ENCODE data around the gene SPOCK2.

SPOCK2 gene

DNA sequence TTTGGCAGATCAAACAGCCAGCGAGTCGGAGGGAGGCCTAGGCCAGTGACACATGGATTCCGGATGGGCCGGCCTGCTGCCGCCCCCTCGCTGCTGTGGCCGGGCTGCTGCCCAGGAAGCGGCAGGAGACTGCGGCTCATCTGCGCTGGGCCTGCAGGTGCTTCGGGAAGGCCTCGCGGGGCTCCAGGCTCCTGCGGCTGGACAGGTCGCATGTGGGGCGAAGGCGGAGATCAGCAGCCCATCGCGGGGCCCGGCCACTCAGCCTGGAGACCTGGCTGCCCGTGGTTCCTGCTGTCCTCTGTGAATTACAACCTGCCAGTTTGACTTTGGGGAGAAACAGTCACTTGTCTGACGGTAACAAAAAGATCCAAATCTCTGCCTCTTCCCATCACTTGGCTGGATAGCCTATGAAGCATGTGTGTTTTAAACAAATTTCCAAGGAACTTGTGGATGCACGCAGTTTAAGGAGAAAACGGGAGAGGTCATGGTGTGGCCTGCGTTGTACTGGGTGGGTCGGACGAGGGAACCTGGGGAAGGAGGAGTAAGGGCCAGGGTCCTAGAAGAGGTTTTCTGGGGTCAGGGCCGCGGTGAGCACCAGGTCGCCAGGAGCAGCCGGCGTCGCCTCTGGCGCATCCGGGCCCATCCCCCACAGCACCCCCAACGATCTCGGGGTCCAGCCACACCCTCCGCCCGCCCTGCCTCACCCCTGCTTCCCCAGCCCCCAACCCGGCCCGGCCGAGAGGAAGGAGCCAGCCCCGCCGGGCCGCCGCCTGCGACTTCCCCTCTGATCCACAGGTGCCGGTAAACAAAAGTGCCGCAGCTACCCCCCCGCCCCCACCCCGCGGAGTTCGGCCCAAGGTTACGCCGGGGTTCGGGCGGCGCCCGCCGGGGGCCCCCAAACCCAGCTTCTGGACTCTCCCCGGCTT, 1.6 kb downstream of the SPOCK2 start:
- DNase-seq = no peak

DNA sequence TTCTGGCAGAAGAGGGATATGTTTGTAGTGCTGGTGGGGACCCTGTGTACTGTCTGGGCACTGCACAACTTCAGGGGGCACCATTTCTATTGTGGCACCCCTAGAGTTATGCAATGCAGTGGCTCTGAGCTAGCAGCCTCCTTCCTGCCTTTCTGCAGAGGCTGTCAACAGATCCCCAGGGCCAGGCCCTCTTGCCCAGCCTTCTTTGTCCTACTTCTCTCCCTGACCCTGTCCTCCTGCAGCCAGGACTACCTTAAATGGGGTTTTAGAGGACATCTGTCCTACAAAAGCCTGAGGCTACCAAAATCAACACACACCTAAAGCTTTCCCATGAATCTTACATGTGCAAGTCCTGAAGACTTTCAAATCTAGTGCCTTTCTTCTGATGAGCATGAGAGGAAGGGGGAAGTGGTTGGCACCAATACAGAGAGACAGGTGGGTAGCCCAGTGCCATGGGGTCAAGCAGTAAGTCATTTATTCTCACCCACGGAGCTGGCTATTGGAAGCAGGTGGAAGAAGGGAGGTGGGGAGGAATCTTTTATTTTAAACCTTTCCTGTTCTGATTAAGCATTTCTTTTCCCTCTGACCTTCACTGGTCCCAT, 2.4 kb downstream of the SPOCK2 start:
- DNase-seq = no peak

DNA sequence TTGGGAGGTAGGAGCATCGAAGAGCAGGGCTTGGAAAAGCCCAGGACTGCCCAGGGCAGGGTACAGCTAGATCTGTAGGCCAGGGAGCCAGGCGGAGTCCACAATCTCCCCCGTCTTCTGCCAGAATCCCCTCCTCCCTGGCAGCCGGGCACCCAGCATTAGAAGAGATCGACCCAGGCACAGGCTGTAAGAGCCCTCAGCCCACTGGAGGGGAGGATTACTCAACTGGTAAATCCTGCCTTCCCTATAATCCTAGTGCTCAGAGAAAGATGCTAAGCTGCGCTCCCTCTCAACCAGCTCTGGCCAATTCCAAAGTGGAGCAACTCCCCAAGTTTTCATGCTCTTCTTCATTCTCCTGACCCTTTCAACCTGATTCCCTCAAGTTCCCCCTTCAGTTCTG, 3.2 kb downstream of the SPOCK2 start:
- DNase-seq = no peak

DNA sequence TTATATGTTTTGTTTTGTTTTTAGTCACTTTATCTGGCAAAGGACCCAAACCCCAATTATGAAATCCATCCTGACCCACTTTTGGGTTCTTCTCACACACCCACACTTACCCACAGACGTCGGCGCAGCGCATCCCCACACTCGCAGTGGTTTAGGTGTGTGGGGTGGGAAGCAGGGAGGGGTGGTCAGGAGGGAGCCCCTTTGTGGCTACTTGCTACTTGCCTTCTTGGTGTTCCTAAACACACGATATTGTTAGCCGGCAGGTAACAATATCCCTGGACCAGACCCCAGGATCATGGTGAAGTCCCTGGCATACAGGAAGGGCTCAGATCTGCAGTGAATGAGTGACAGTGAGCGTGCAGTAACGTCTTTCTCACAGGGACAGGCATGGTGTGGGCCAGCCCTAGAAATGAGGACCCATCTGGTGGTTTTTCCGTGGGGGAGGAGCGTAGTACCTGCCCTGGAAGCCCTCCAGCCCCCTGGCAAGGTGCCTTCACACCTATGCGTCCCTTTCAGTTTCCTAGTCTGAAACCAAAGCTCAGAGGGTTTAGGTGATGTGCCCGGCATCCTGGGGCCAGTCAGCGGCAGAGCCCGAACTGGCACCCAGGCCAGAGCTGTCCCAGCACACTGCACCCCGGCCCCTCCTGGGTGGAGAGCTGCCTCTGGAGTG, 4.4 kb downstream of the SPOCK2 start:
- no peak for DNase-seq

DNA sequence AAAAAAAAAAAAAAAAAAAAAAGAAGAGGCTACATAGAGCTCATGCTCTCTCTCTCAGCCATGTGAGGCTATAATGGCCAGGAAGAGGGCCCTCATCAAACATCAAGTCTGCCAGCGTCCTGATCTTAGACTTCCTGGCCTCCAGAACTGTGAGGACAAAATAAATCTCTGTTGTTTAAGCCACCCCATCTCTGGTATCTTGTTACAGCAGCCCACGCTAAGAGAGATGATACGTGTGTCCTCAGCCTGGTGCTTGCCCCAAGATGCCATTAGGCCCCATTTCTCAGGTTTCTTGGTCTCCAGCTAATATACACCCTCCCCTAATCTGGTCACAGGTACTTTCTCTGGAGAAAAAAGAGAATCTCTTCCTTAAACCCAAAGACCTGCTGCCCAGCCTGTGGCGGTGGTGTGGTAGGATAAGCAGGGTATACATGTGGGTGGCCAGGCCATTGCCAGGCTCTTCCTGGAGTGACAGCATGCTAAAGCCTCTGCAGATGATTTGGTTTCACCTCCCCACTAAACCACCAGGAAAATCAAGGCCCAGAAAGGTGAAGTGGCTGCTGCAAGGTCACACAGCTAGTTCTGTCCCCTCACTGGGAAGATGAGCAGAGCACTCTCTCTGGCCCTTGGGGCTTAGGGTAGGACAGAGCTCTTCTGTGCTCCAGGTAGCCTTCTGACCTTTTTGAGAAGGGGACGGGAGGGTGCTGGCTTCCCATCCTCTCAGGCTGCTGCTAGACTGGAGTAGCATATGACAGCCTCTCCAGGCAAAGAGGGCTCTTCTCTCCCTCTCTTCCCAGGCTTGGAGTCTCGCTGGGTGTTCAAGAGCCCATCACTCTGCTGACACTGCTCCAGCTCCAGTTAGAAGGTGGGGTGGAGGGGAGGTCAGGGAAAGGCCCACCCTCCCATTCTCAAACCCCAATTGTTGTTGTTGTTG, 5.2 kb downstream of the SPOCK2 start:
- DNase-seq = no peak

DNA sequence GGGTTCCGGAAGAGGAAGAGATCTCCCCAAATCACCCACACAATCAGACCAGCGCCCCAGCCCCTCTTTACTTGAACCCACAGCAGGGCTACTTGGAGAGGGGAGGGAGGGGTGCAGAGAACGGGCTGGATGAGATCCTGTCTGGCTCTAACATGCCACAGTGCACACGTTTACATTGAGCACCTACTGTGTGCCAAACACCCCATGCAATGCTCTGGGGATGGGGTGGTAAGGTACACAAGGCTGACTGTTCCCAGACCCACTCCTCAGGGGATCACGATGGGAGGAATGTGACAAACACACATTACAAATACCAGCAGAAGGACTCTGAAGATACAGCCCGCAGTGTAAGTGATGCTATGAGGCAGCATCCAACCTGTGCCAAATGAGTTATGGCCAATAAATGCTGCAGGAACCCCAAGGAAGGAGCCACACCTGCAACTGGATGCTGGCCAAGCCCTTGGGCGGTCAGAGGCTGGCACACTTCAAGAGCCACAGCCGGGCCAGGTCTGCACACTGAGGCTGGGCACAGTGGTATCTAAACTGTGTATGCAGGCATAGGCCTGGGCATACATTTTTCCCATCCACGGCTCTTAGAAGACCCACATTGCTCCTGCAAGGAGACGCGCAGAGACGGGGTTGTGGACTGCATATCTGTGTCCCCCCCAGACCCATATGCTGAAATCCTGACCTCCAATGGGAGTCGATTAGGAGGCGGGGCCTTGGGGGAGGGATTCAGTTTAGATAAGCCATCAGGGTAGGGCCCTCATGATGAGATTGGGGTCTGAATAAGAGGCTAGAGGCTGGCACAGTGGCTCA, 6.4 kb downstream of the SPOCK2 start:
- no peak for DNase-seq

DNA sequence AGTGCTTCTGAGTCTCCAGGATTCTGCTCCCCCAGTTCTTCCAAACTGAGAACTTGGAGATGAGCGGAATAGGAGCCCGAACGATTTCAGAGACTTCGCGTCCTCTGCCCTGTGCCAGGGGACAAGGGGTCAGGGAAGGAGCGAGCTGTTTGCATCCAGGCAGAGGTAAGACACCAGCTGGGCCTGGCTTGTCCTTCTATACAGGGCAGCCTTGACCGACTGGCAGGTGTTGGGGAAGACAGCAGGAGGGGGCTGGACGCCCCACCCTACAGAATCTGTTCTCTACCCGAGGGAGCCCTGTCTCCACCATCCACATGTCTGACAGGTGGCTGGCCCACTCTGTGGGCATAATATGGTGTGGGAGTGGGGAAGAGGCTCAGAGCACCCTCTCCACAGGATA, 7.1 kb downstream of the SPOCK2 start:
- no peak for DNase-seq

DNA sequence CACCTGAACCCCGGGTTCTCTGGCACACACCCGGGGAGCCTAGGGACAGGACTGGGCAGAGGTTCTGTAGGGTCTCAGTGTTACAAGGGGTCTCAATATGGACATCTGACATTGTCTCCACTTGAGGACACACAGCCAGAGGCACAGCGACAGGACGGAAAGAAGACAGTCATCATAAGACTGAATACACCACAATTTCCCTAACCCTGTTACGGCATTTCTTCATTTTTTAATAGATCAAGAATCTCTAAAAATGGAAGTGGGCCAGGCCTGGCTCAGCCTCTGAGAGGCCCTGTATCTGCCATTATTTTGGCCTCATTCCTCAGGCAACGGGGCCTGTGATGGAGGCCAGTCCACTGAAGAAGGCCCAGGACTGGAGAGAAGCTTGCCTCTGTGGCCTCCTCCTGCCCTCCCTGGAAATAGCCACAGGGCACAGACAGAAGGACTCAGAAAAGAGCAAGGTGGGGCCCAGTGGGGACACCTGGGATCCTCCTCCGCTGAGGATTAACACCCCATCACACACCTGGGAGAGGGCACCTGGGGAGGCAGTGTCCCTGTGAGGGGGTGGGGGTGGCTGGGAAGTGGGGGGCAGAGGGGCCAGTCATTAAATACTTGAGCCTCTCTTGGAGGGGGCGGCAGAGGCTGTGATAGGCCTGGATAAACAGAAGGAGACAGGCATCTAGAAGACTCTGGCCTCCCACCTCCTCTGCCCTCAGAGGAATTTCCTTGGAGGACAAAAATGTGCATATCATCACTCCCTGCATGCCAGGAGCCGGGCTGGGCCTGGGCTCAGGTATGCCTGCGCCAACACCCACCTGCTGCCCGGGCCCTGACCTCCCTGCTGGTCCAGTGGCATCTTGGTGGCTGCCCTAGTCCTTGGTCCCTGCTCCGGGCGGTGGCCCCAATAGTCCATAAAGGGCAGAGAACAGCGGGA, 8.0 kb downstream of the SPOCK2 start:
- DNase-seq = no peak

DNA sequence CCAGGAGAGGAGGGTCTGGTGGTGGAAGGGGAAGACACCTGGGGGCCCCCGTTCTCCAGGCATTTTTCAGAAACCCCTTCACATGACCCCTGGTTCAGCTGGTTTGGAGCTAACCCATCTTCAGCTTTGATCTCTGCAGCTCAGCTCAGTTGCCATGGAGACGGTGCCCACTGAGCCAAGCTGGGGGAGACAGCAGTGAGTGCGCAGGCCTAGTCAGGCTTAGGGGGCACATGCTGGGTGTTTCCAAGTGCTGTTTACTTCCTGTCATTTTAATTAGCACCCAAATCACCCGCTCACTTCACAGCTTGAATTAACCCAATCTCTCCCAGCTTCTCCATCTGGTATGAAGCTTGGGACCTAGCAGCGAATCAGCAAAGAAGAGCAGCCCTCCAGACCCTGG, 9.0 kb downstream of the SPOCK2 start:
- DNase-seq = no peak

DNA sequence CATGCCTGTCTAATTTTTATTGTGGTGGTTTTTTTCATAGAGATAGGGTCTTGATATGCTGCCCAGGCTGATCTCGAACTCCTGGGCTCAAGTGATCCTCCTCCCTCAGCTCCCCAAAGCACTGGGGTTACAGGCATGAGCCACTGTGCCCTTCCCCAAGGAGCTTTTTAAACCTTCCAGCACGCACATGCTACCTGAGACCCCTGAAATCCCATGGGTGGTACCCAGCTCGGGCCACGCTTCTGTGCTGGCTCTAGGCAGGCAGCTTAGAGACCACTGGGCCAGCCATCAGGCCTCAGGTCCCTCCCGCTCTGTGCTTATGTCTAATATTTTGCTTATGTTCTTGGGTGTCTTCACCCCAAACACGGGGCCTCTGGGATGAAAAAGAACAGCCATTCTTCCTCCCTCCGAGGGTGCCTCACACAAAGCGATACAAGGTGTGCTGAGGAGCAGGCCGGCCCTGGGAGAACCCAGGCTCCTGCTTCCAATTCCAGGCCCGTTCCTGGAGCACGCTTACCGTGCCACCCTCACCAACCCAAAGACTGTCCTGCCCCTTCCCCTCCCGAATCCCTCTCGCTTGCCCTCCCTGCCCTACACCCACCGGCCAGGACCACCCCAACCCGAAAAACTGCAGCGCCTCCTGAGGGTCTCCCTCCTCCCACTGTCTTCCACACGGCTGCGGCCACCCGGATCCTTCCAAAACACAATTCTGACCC, 10.9 kb downstream of the SPOCK2 start:
- no peak for DNase-seq

DNA sequence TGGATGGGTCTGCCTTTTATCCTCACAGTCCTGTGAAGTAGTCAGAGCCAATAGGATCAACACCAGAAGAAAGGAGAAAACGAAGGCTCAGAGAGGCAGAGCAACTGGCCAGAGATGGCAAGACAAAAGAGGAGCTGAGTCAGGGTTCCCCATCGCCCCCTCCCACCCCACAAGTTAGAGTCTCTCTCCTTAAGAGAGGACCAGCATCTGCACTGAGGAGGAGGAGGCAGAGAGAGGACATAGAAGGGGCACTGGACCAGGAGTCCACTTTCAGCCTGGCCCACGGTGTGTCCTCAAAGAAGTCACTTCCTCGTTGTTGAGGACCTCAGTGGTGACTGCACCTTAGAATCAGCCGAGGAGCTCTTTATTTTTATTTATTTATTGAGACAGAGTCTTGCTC, 11.6 kb downstream of the SPOCK2 start:
- DNase-seq = no peak

DNA sequence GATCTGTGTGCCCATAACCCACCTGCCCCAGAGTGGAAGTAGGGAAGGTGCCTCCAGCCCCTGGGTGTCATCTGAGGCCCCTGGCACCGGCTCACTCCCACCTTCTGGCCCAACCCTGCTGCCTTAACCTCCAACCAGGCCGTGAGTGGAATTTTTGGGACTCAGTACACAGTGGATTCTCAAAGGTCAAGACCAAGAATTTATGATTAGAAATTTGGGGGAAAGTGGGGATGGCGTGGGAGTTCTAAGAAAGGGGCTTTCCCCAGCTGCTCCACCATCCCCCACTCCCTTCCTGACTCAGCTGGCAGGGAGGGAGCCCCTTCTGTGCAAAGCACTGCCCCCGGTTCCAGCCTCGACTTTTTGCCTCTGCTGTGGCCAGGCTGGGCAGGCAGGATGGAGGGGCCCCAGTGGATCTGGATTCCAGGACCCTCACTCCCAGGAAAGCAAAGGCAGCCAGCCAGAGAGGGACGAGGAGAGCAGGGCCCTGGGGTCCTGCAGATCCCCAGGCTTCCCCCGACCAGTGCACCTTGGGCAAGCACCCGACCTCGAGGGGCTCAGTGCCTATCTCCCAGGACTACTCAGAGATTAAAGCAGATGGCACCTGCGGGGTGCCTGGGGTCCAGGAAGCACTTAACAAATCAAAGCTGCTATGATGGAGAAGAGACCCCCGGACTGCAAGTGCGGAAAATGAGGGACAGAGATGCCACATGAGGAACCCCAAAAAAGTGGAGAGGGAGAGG, 12.8 kb downstream of the SPOCK2 start:
- DNase-seq = no peak

DNA sequence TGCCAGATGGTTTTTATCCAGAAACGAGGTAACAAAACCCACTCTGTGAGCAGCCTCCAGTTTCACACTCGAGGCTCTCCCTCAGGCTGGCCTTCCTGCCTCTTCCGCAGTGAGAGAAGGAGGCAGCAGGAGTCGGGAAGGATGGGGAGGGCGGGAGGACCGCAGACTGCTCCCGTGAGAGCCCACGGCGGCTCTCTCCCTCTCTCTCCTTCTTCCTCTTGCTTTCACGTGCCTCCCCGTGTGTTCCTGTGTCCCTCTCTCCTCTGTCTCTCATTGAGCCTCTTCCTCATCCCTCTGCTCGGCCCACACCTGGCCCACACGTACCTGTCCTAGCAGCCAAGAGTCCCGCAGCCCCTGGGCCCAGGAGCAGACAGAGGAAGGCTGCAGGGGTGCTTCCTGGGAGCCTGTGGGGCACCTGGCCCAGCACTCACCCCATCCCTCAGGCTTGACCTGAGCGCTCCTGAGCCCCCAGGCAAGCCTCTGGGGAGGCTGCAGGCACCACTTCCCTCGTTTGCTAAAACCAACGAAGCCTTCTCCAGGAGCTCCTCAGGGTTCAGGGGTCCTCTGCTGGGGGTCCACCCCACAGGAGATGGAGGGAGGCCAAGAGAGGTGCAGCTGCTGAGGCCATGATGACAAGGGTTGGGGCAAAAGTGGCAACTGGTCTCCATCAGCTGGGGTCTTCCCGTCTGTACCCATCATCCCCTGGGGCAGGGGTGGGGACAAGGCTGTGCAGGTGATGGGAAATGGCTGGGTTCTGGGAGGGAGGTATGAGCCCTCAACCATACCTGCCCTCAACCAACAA, 13.6 kb downstream of the SPOCK2 start:
- DNase-seq = no peak

DNA sequence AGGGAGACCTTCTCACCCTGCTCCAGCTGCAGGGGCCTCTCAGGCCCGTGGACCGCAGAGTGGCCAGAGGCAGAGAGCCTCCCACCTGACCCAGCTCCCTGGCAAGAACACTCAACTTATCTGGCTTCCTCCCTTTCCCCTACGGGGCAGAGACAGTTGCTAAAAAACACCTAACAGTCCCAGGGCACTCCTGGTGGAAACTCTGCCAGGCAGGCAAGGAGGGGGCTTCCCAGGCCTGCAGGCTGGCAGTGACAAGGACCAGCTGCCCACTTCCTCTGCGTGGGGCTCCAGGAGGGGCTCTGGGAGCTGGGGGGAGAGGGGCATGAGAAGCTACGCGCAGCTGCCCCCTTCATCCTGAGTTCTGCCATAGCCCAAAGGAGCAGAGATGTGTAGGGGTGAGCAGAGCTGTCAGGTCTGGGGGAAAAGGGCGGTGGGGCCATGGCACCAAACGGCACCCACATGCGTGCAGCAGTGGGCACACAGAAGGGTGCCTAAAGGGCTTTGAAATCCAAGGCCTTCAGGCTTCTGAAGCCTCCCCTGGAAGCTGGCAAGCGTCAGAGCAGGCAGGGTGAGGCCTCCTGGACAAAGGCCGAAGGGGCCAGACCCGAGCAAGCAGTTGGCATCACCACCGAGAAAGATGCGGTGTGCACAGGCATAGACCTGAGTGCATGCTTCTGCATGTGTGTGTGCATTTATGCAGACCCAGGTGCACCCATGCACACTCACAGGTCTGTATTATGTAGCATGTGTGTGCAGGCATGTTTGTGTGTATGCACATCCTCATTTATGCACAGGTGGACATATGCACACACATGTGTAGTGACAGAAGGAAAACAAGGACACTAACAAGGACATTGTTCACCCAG, 14.4 kb downstream of the SPOCK2 start:
- no peak for DNase-seq

DNA sequence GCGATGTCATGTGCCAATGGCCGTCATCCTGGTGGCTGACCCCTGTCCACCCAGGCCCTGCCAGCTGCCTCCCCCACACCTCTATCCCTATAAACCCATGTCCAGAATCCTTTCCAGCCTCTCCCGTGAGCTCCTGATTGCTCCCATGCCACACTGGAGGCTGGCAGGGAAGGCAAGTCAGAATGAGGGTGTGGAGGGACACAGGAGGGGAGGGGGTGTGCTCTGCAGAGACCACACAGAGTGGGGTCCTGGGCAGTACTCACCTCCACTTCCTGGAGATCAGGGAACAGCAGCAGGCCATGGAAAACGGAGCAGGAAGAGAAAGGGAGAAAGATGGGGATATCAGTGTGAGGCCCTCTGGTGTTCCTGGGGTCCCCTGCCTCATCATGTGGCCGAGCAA, 15.7 kb downstream of the SPOCK2 start:
- DNase-seq = no peak

DNA sequence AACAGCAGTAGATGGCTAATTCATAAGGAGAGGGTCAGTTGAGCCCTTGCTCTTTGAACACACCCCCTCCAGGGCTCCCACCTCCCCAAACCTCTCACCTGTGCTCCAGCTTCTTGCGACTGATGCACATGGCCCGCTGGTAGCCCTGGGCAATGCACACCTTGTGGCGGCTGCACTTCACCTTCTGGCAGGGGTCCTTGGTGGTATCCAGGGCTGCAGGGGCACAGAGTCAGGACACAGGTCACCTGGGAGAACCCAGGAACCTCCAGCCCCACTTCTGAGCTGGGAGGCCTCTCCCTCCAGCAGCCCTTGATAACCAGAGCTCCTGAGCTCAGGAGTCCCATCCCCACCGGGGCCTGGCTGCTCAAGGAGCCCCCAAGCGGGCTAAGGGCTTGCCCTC, 16.3 kb downstream of the SPOCK2 start:
- DNase-seq = no peak

DNA sequence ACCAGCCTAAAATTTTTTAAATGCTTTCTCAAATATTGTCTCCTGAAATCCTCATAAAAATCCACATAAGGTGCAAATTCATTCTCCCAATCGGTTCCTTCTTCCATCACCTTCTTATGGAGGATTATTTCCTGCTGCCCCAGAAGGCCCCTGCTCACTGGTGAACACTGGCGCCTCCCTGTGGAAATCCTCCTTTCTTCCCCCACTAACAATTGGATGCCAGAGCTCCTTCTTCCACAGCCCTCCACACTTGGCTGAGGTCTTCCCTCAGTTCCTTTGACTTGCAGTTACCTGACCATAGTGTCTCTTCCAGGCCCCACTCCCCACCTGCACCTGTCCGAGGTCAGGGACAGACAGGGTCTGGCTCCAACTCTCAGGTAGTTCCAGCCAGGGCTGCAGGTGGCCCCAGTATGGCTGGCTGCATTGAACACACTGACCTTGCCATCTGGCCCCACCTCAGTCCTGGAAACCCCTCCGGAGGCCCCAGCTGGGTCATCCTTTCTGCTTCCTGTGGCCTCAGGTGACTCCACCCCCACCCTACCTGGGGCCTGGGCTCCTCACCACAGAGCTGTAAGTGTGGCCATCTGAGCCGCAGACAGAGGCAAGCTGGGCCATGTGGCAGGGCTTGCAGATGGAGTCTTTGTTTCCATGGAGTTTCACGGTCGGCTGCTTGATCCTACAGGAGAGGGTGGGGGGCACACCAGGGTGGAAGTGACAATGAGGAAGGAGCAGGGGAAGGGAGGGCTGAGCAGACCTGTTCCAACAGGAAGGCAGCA, 18.4 kb downstream of the SPOCK2 start:
- DNase-seq = no peak

Data from bone marrow (tissue), 2 donors.